Keratinocyte (primary cell): ENCODE data around the gene BABAM2. TPM values are rescaled to one million over a fixed set of nuclear protein-coding genes. Genes with fewer than 3 reads are reported as not detected.

ENCODE experiments used
- DNase-seq: peaks from one replicate; pipeline ENCODE4 v3.0.0-alpha.2; 2011; ENCODE audit warnings: low read depth, missing footprints, low spot score
- FAIRE-seq: peaks from 2 replicates; lab custom pipeline; 2011; peaks lifted over from hg19 to GRCh38; lab: Jason Lieb, UNC
- H2AFZ ChIP-seq: 2 replicates; pipeline ENCODE4 v1.6.0; 2012; ENCODE audit warnings: low read length, control low read depth, inconsistent platforms; ENCODE audit not compliant: control insufficient read depth
- H3K27ac ChIP-seq: 2 replicates; pipeline ENCODE4 v1.5.1; 2011; ENCODE audit warnings: low read length; ENCODE audit not compliant: control insufficient read depth, insufficient read depth
- H3K27me3 ChIP-seq: 3 replicates; pipeline ENCODE4 v1.6.0; 2011; ENCODE audit warnings: low read length; ENCODE audit not compliant: control insufficient read depth, insufficient read depth; ENCODE audit errors: extremely low read depth
- H3K36me3 ChIP-seq, 2 experiments: 2 replicates in 1 of 2; 3 replicates in 1 of 2; pipeline ENCODE4 v1.5.1; 2011; ENCODE audit warnings: low read length in 2 of 2, mild to moderate bottlenecking in 1 of 2; ENCODE audit not compliant: control insufficient read depth in 2 of 2, insufficient read depth in 2 of 2; ENCODE audit errors: extremely low read depth in 1 of 2
- H3K4me1 ChIP-seq: 3 replicates; pipeline ENCODE4 v1.5.1; 2011; ENCODE audit warnings: low read length; ENCODE audit not compliant: control insufficient read depth, insufficient read depth; ENCODE audit errors: extremely low read depth
- H3K4me2 ChIP-seq: 3 replicates; pipeline ENCODE4 v1.6.0; 2011; ENCODE audit warnings: low read depth, low read length; ENCODE audit not compliant: control insufficient read depth, insufficient read depth; ENCODE audit errors: extremely low read depth
- H3K4me3 ChIP-seq, 3 experiments: fragments of 200-600 bp in 1 of 3; sonication (generic) in 1 of 3; 2 replicates in 2 of 3; 3 replicates in 1 of 3; pipeline ENCODE4 v1.5.1; 2011 to 2016; ENCODE audit warnings: low read length in 3 of 3, mild to moderate bottlenecking in 3 of 3, control low read depth in 2 of 3, inconsistent platforms in 1 of 3, low read depth in 1 of 3, mixed read lengths in 1 of 3, mixed run types in 1 of 3, moderate library complexity in 1 of 3; ENCODE audit not compliant: control insufficient read depth in 2 of 3, insufficient read depth in 2 of 3; ENCODE audit errors: extremely low read depth in 1 of 3
- H3K79me2 ChIP-seq: 2 replicates; pipeline ENCODE4 v1.6.0; 2012; ENCODE audit warnings: low read length; ENCODE audit not compliant: control insufficient read depth, insufficient read depth
- H3K9ac ChIP-seq: 3 replicates; pipeline ENCODE4 v1.6.0; 2011; ENCODE audit warnings: low read length; ENCODE audit not compliant: control insufficient read depth, insufficient read depth; ENCODE audit errors: extremely low read depth
- H3K9me1 ChIP-seq: 3 replicates; pipeline ENCODE4 v1.6.0; 2011; ENCODE audit warnings: low read length; ENCODE audit not compliant: control insufficient read depth, insufficient read depth; ENCODE audit errors: extremely low read depth
- H3K9me3 ChIP-seq: 2 replicates; pipeline ENCODE4 v1.5.1; 2012; ENCODE audit warnings: low read depth, low read length; ENCODE audit not compliant: control insufficient read depth
- H4K20me1 ChIP-seq: 3 replicates; pipeline ENCODE4 v1.6.0; 2011; ENCODE audit warnings: low read length; ENCODE audit not compliant: control insufficient read depth, insufficient read depth; ENCODE audit errors: extremely low read depth
- EZH2 ChIP-seq: IDR thresholded peaks from one replicate; pipeline ENCODE4 v1.6.1; 2012; ENCODE audit warnings: inconsistent platforms, mild to moderate bottlenecking, low read length, moderate library complexity
- dilution Hi-C: fragments of 300-500 bp; cut with MboI; formaldehyde crosslinking; loops from one replicate; pipeline ENCODE4 v1.7.0; 2020; ENCODE audit warnings: low sequenced_read_pairs; ENCODE audit not compliant: extremely low pct_ligation_motif_present
- polyA plus RNA-seq, 5 experiments: library from polyadenylated mRNA; depleted of rRNA in 3 of 5; stranded (reverse) in 3 of 5; stranded (forward) in 1 of 5; unstranded in 1 of 5; fragments of >200 nt; gene quantifications; 1 replicate in 1 of 5; 2 replicates in 3 of 5; 3 replicates in 1 of 5; pipeline versions ENCODE4 v1.2.1 to v1.2.3, GENCODE V29; 2011 to 2012; ENCODE audit warnings: missing spikeins in 2 of 5, low read depth in 1 of 5, low replicate concordance in 1 of 5
- TF ChIP-seq, protein P1 (sequence below), 3 experiments: IDR thresholded peaks in 1 of 3; conservative IDR thresholded peaks in 1 of 3; optimal IDR thresholded peaks in 1 of 3; 2 replicates in 2 of 3; 3 replicates in 1 of 3; pipeline versions ENCODE3 to v1.5.1; 2011; ENCODE audit warnings: low read length in 3 of 3, mild to moderate bottlenecking in 3 of 3, moderate library complexity in 2 of 3, control low read depth in 1 of 3, inconsistent platforms in 1 of 3; ENCODE audit not compliant: insufficient read depth in 2 of 3; ENCODE audit errors: extremely low read depth in 1 of 3

BABAM2 gene
- polyA plus RNA-seq, 1 donor (not counting 4 experiments of a cell fraction or from before 2014, with no cell fraction given): 29.8 TPM

DNA sequence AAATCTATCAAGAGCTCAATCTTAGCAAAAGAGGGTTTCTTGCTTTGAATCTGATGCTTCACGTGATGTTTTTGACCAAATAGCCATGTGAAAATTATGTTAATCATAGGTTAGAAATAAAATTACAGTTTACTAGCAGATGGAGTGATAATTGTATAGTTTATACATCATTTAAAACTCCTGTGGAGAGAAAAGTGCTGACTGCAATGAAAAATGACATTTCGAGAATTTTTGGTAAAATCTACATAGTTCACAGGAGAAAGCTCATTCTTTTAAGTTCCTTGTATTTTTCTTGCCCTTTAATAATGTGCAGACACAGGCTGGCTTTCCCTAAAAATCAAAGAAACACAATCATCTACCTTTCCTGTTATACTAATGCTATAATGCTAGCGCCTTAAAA, 33.6 kb upstream of the BABAM2 start:
- Histone ChIP-seq H3K27ac (peak overlapping the region; percentile 70), H3K4me3 (no peak overlapping the region), H3K79me2 (no peaks in the 10 kb centered on the region), H3K4me1 (peaks cover 42% of the 10 kb centered on the region), H3K9ac (peak overlapping the region; percentile 31), H2AFZ (no peak overlapping the region), H3K27me3 (no peaks in the 10 kb centered on the region), H3K9me3 (peaks cover 3% of the 10 kb centered on the region), H4K20me1 (no peaks in the 10 kb centered on the region), H3K4me2 (peak overlapping the region; percentile 39), H3K9me1 (no peaks in the 10 kb centered on the region), H3K36me3 (no peaks in the 10 kb centered on the region)
- FAIRE-seq (no peak), DNase-seq (no peak)
- dilution Hi-C loops: no loop called here
- TF ChIP-seq, protein P1, sequence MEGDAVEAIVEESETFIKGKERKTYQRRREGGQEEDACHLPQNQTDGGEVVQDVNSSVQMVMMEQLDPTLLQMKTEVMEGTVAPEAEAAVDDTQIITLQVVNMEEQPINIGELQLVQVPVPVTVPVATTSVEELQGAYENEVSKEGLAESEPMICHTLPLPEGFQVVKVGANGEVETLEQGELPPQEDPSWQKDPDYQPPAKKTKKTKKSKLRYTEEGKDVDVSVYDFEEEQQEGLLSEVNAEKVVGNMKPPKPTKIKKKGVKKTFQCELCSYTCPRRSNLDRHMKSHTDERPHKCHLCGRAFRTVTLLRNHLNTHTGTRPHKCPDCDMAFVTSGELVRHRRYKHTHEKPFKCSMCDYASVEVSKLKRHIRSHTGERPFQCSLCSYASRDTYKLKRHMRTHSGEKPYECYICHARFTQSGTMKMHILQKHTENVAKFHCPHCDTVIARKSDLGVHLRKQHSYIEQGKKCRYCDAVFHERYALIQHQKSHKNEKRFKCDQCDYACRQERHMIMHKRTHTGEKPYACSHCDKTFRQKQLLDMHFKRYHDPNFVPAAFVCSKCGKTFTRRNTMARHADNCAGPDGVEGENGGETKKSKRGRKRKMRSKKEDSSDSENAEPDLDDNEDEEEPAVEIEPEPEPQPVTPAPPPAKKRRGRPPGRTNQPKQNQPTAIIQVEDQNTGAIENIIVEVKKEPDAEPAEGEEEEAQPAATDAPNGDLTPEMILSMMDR (optimal IDR thresholded peaks at IDR 0.05 in 1 of 3, IDR thresholded peaks at IDR 0.05 in 1 of 3, conservative IDR thresholded peaks at IDR 0.05 in 1 of 3; ENCODE audit: extremely low read depth in 1 of 3, insufficient read depth in 2 of 3, low read length in 3 of 3): no peak
- TF ChIP-seq EZH2: no peak

DNA sequence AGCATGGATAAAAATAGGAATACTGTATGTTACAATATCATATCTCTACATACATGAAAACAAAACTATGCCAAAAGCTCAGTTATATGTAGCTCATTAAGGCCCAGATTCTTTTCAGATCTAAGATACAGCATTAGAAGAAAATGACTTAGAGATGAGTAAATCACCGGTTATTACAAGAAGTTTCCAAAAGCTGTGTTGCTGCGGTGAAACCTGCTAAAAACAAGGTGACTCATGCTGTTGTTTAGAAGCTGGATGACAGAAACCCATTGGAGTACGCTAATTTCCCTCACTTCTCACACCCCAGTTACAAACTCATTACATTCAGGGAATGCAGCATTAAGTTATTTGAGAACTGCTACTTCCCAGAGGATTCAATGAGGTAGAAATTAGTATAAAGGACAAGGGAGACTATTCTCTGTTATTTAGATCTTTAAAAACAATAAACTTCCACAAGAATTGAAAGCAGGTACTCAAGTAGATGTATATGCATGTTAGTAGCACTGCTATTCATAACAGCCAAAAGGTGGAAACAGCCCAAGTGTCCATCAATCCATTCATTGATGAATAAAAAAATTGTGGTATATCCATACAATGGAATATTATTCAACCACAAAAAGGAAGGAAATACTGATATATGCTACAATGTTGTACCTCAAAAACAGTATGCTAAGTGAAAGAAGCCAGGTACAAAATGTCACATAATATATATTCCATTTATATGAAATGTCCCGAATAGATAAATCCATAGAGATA, 32.9 kb upstream of the BABAM2 start:
- Histone ChIP-seq H2AFZ (no peak overlapping the region), H3K4me3 (no peak overlapping the region), H3K4me2 (peak overlapping the region; percentile 39), H3K27me3 (no peaks in the 10 kb centered on the region), H3K79me2 (no peaks in the 10 kb centered on the region), H3K9ac (peak overlapping the region; percentile 31), H3K36me3 (no peaks in the 10 kb centered on the region), H4K20me1 (no peaks in the 10 kb centered on the region), H3K27ac (peak overlapping the region; percentile 70), H3K9me1 (no peaks in the 10 kb centered on the region), H3K4me1 (peaks cover 42% of the 10 kb centered on the region), H3K9me3 (peaks cover 3% of the 10 kb centered on the region)
- dilution Hi-C loops: no loop called here
- FAIRE-seq (peak; percentile 52), DNase-seq (peak; percentile 55)
- no peak for TF ChIP-seq EZH2
- TF ChIP-seq, protein P1 (optimal IDR thresholded peaks at IDR 0.05 in 1 of 3, IDR thresholded peaks at IDR 0.05 in 1 of 3, conservative IDR thresholded peaks at IDR 0.05 in 1 of 3; ENCODE audit: extremely low read depth in 1 of 3, insufficient read depth in 2 of 3, low read length in 3 of 3): no peak
